ENCODE measurements around the gene PRMT3.

GRCh38 chr11:20407344-20407743 is 19.8 kb downstream of the PRMT3 start:
- TF ChIP-seq CTCF (IDR thresholded peaks at IDR 0.05) (no peak), POLR2A (IDR thresholded peaks at IDR 0.05) (no peak)
